Spleen (tissue), 11 donors: ENCODE results near the gene GNG3. TPM values are rescaled to one million over a fixed set of nuclear protein-coding genes. Genes with fewer than 3 reads are reported as not detected.
A peak's percentile ranks its signal among the peaks of the same experiment; 100 is the strongest.

ENCODE experiments used
- DNase-seq: peaks from one replicate; pipeline ENCODE4 v3.0.0-alpha.2; 2020
- H3K27ac ChIP-seq, 8 donors: fragments of 200-600 bp; sonication (generic) in 7 of 8; 1 replicate in 4 of 8; 2 replicates in 4 of 8; pipeline versions ENCODE4 v1.5.0 to v1.8.0; 2016 to 2021; ENCODE audit warnings: inconsistent platforms in 4 of 8, mild to moderate bottlenecking in 4 of 8, moderate library complexity in 1 of 8
- H3K27me3 ChIP-seq, 7 donors: fragments of 200-600 bp; sonication (generic) in 6 of 7; replicated peaks in 1 of 7; 1 replicate in 4 of 7; 2 replicates in 3 of 7; pipeline versions ENCODE4 v1.5.0 to v1.8.0; 2016 to 2021; ENCODE audit warnings: inconsistent platforms in 3 of 7, mild to moderate bottlenecking in 1 of 7
- H3K36me3 ChIP-seq, 6 donors: fragments of 200-600 bp; sonication (generic) in 5 of 6; 1 replicate in 4 of 6; 2 replicates in 2 of 6; pipeline versions ENCODE4 v1.5.0 to v1.8.0; 2016 to 2021; ENCODE audit warnings: inconsistent platforms in 2 of 6
- H3K4me1 ChIP-seq, 6 donors: fragments of 200-600 bp; sonication (generic) in 5 of 6; 1 replicate in 3 of 6; 2 replicates in 3 of 6; pipeline versions ENCODE4 v1.5.0 to v1.8.0; 2016 to 2021; ENCODE audit warnings: inconsistent platforms in 3 of 6
- H3K4me3 ChIP-seq, 8 donors: fragments of 200-600 bp; sonication (generic) in 7 of 8; 1 replicate in 4 of 8; 2 replicates in 4 of 8; pipeline versions ENCODE4 v1.5.0 to v1.8.0; 2016 to 2021; ENCODE audit warnings: inconsistent platforms in 4 of 8, mild to moderate bottlenecking in 4 of 8, moderate library complexity in 2 of 8
- H3K9me3 ChIP-seq, 8 donors: fragments of 200-600 bp; sonication (generic) in 7 of 8; 1 replicate in 4 of 8; 2 replicates in 4 of 8; pipeline versions ENCODE4 v1.5.0 to v1.8.0; 2016 to 2021; ENCODE audit warnings: inconsistent platforms in 4 of 8
- CTCF ChIP-seq, 11 experiments: fragments of 200-600 bp in 7 of 11; fragments of 450-650 bp in 4 of 11; sonication (generic) in 4 of 11; IDR thresholded peaks in 8 of 11; conservative IDR thresholded peaks in 3 of 11; 1 replicate in 7 of 11; 2 replicates in 4 of 11; pipeline versions ENCODE4 v1.4.0 to v1.8.0; 2016 to 2021; ENCODE audit warnings: antibody characterized with exemption in 11 of 11, inconsistent platforms in 4 of 11, mild to moderate bottlenecking in 1 of 11
- POLR2A ChIP-seq, 3 donors: fragments of 450-650 bp; IDR thresholded peaks; one replicate each; pipeline ENCODE4 v1.5.1; 2017; ENCODE audit warnings: antibody characterized with exemption in 3 of 3, mild to moderate bottlenecking in 1 of 3
- POLR2AphosphoS5 ChIP-seq, 3 donors: sonication (generic); formaldehyde crosslinking; IDR thresholded peaks; one replicate each; pipeline ENCODE4 v1.5.1; 2017; ENCODE audit warnings: antibody characterized with exemption in 3 of 3
- WGBS, 5 donors: extraction: QIAGEN DNeasy Blood & Tissue Kit in 3 of 5; methylation state at CpG; one replicate each; pipeline versions ENCODE4 v1.1.5 to v1.1.7; 2013 to 2018; 5-methylcytosine and 5-hydroxymethylcytosine counted together
- intact Hi-C: fragments of 100-400 bp; cut with DNase I; formaldehyde crosslinking; loops from one replicate; pipeline ENCODE4 v1.15.0; 2023; ENCODE audit warnings: low total_unique reads
- polyA plus RNA-seq, 3 donors: library from polyadenylated mRNA; stranded (reverse); fragments of 200-250 nt; gene quantifications; one replicate each; pipeline ENCODE4 v1.2.1, GENCODE V29; 2013
- total RNA-seq, 7 donors: library from RNA; depleted of rRNA in 3 of 7; stranded (reverse); fragments of >200 nt in 3 of 7; fragmentation: NEBNext Ultra II Directional in 4 of 7; extraction: Animal tissue kit (Norgen Biotek cat#: 25700) in 4 of 7; gene quantifications; one replicate each; pipeline versions ENCODE4 v1.1.0 to v1.2.1, GENCODE V29; 2016 to 2021
- donor health status: healthy with polysubstance abuse.
- donor health status: DM: no; HTN: no; CAD: no; lungs with moderate emphysema.
- donor health status: DM: no; HTN: no; CAD: no.
- donor health status: Bipolar disorder and iron deficiency.
- donor health status: healthy.
- donor health status: DM: no; HTN: no; CAD: no.
- donor health status: DM: yes; HTN: yes; CAD: no.

GNG3 gene
- total and polyA plus RNA-seq, 10 donors: 0.12 to 0.13 TPM; not detected in 8

- Histone ChIP-seq H3K36me3 (peaks cover 12 to 100% (median 96%) of the 10 kb centered on the region in 6 donors), H3K9me3 (no peaks in the 10 kb centered on the region), H3K4me3 (no peak overlapping the region), H3K27ac (peak overlapping the region in 1 of 8 donors; percentile 31), H3K27me3 (no peaks in the 10 kb centered on the region), H3K4me1 (peaks cover 0 to 90% (median 27%) of the 10 kb centered on the region in 6 donors)
- DNase-seq: no peak
- WGBS, 5 donors: 85 to 92% (median 88%) methylated on average over 11 of the region's 11 CpGs
- no peak for TF ChIP-seq CTCF (IDR thresholded peaks at IDR 0.05 in 8 of 11, conservative IDR thresholded peaks at IDR 0.05 in 3 of 11)
- TF ChIP-seq POLR2AphosphoS5 (IDR thresholded peaks at IDR 0.05): peak in 2 of 3 donors; percentile 10 to 17
- intact Hi-C loops: no loop called here
Observed at GRCh38 chr11:62716816-62717215, 9.3 kb downstream of the GNG3 start.

GRCh38 chr11:62719302-62719978 is 12.0 kb downstream of the GNG3 start:
- DNase-seq: no peak
- H3K36me3 ChIP-seq: peaks cover 23 to 100% (median 95%) of the 10 kb centered on the region in 6 donors
- no peak overlapping the region for H3K27ac ChIP-seq
- no peak for TF ChIP-seq POLR2A (IDR thresholded peaks at IDR 0.05)
- no peak for TF ChIP-seq POLR2AphosphoS5 (IDR thresholded peaks at IDR 0.05)
- no peak for TF ChIP-seq CTCF (IDR thresholded peaks at IDR 0.05 in 8 of 11, conservative IDR thresholded peaks at IDR 0.05 in 3 of 11)
- H3K4me1 ChIP-seq: peaks cover 7 to 90% (median 34%) of the 10 kb centered on the region in 6 donors
- no peaks in the 10 kb centered on the region for H3K9me3 ChIP-seq
- intact Hi-C loops: no loop called here
- no peaks in the 10 kb centered on the region for H3K27me3 ChIP-seq
- 73 to 80% (median 75%) methylated on average over 2 of the region's 2 CpGs for WGBS, 5 donors
- no peak overlapping the region for H3K4me3 ChIP-seq

- no peak overlapping the region for H3K4me3 ChIP-seq
- no peak for DNase-seq
- intact Hi-C loops: no loop called here
- no peak for TF ChIP-seq POLR2A (IDR thresholded peaks at IDR 0.05)
- no peak for TF ChIP-seq POLR2AphosphoS5 (IDR thresholded peaks at IDR 0.05)
- TF ChIP-seq CTCF (IDR thresholded peaks at IDR 0.05 in 8 of 11, conservative IDR thresholded peaks at IDR 0.05 in 3 of 11): no peak
- WGBS, 5 donors: 78 to 93% (median 86%) methylated on average over 7 of the region's 7 CpGs
- H3K27ac ChIP-seq: no peak overlapping the region
- peaks cover 23 to 75% (median 71%) of the 10 kb centered on the region in 6 donors for H3K36me3 ChIP-seq
- no peaks in the 10 kb centered on the region for H3K9me3 ChIP-seq
- no peaks in the 10 kb centered on the region for H3K27me3 ChIP-seq
- H3K4me1 ChIP-seq: peaks cover 14 to 89% (median 45%) of the 10 kb centered on the region in 6 donors
Observed at GRCh38 chr11:62721994-62722393, 14.5 kb downstream of the GNG3 start.

- peaks cover 23 to 53% (median 49%) of the 10 kb centered on the region in 6 donors for H3K36me3 ChIP-seq
- H3K4me3 ChIP-seq: peak overlapping the region in 4 of 8 donors; percentile 79 to 99 (median 96)
- WGBS, 5 donors: 58 to 72% (median 65%) methylated on average over 8 of the region's 8 CpGs
- no peaks in the 10 kb centered on the region for H3K27me3 ChIP-seq
- TF ChIP-seq CTCF (IDR thresholded peaks at IDR 0.05 in 8 of 11, conservative IDR thresholded peaks at IDR 0.05 in 3 of 11): no peak
- no peak for TF ChIP-seq POLR2A (IDR thresholded peaks at IDR 0.05)
- TF ChIP-seq POLR2AphosphoS5 (IDR thresholded peaks at IDR 0.05): no peak
- no peak for DNase-seq
- H3K4me1 ChIP-seq: peaks cover 14 to 73% (median 44%) of the 10 kb centered on the region in 6 donors
- H3K9me3 ChIP-seq: no peaks in the 10 kb centered on the region
- H3K27ac ChIP-seq: peak overlapping the region in 1 of 8 donors; percentile 98
- intact Hi-C loops: no loop called here
Observed at GRCh38 chr11:62724171-62724570, 16.7 kb downstream of the GNG3 start.
